ENCODE data around the gene ADCY10. TPM values are rescaled to one million over a fixed set of nuclear protein-coding genes. Genes with fewer than 3 reads are reported as not detected.

The ADCY10 gene
- total RNA-seq, 1 experiment from 2014 or later, result 0.46 TPM

DNA sequence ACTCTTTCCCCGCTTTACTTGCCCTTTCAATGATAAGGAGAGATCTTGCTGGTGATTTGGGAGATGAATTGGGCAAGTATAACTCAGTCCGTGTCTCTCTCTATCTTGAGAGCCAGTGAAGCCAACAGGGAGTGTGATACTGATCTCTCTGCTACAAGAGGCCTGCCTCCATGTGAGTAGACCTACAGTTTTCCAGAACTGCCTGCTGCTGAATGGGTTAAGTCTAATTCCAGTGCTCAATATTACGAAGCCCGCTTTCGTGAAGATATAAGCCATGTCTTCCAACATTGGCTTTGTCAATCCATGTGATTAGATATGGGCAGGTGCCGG, 92.6 kb downstream of the ADCY10 start:
- intact Hi-C loops (cut with micrococcal nuclease; ENCODE audit: unreplicated experiment), result loop anchor here (2.0 kb wide), 1 partner anchor 19 kb away; no protein-coding TSS in a partner anchor
- H2AFZ ChIP-seq, result no peak overlapping the region
- no peaks in the 10 kb centered on the region for H3K79me2 ChIP-seq (ENCODE audit: low read depth)
- H3K4me1 ChIP-seq (replicated peaks; ENCODE audit: insufficient read depth), result peaks cover 27% of the 10 kb centered on the region
- no peaks in the 10 kb centered on the region for H3K9me3 ChIP-seq (ENCODE audit: insufficient read depth, low read depth)
- no peak overlapping the region for H3K27ac ChIP-seq
- ChIA-PET CTCF (no interaction called here), POLR2A (ENCODE audit: unreplicated experiment) (interaction anchor here (1.6 kb wide), 1 partner anchor 115 kb away, joined by 5 read pairs; the partner anchor contains the start of gene DCAF6)
- no TSS peak for BruUV-seq (replicated peaks)
- H3K27me3 ChIP-seq (ENCODE audit: insufficient read depth, low read depth), result no peaks in the 10 kb centered on the region
- no peak overlapping the region for H3K4me2 ChIP-seq
- no peaks in the 10 kb centered on the region for H4K20me1 ChIP-seq (ENCODE audit: insufficient read depth)
- no peak overlapping the region for H3K4me3 ChIP-seq
- H3K36me3 ChIP-seq (ENCODE audit: low read depth), result no peaks in the 10 kb centered on the region
- H3F3A ChIP-seq (ENCODE audit: insufficient read depth, low read depth), result peaks cover 11% of the 10 kb centered on the region; the same call in 1 of the 2 replicates
- TF ChIP-seq, protein P1, sequence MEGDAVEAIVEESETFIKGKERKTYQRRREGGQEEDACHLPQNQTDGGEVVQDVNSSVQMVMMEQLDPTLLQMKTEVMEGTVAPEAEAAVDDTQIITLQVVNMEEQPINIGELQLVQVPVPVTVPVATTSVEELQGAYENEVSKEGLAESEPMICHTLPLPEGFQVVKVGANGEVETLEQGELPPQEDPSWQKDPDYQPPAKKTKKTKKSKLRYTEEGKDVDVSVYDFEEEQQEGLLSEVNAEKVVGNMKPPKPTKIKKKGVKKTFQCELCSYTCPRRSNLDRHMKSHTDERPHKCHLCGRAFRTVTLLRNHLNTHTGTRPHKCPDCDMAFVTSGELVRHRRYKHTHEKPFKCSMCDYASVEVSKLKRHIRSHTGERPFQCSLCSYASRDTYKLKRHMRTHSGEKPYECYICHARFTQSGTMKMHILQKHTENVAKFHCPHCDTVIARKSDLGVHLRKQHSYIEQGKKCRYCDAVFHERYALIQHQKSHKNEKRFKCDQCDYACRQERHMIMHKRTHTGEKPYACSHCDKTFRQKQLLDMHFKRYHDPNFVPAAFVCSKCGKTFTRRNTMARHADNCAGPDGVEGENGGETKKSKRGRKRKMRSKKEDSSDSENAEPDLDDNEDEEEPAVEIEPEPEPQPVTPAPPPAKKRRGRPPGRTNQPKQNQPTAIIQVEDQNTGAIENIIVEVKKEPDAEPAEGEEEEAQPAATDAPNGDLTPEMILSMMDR (conservative IDR thresholded peaks at IDR 0.05), result no peak
- no peak for DNase-seq
- H3K9me2 ChIP-seq (ENCODE audit: insufficient read depth), result no peaks in the 10 kb centered on the region

DNA sequence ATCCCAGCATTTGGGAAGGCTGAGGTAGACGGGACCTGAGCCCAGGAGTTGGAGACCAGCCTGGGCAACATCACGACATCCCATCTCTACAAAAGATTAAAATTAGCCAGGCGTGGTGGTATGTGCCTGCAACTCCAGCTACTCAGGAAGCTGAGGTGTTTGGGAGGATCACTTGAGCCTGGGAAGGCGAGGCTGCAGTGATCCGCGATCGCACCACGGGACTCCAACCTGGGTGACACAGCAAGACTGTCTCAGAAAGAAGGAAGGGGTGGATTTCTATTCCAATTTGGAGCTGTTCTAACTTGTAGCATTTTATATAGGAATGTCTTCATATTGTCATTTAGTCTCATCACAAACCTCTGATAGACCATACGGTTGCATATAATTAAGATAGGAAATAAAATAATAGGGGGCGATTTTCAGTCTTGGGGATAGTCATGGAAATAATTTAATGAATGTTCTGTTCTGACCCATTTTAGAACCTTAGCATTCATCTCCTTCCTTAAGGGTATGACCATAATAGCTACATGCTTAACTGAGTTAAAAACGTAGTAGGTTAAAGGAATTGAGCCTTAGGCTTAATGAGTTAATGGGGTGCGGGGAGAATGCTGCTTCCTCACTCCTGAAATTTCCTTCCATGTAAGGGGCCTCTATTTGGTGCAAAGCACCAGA, 93.1 kb downstream of the ADCY10 start:
- Histone ChIP-seq H2AFZ (peak overlapping the region; percentile 75; the same call in 1 of the 2 replicates), H3K4me1 (replicated peaks; ENCODE audit: insufficient read depth) (peaks cover 27% of the 10 kb centered on the region), H3K4me2 (peak overlapping the region; percentile 71), H3K9me3 (ENCODE audit: insufficient read depth, low read depth) (no peaks in the 10 kb centered on the region), H3K36me3 (ENCODE audit: low read depth) (no peaks in the 10 kb centered on the region), H3K79me2 (ENCODE audit: low read depth) (no peaks in the 10 kb centered on the region), H3K4me3 (peak overlapping the region; percentile 51; the same call in 1 of the 2 replicates), H3K27ac (peak overlapping the region; percentile 66), H3K27me3 (ENCODE audit: insufficient read depth, low read depth) (no peaks in the 10 kb centered on the region), H4K20me1 (ENCODE audit: insufficient read depth) (no peaks in the 10 kb centered on the region), H3K9me2 (ENCODE audit: insufficient read depth) (no peaks in the 10 kb centered on the region), H3F3A (ENCODE audit: insufficient read depth, low read depth) (peaks cover 11% of the 10 kb centered on the region; the same call in 1 of the 2 replicates)
- BruUV-seq (replicated peaks), result TSS peak; percentile 70
- ChIA-PET POLR2A (ENCODE audit: unreplicated experiment) (interaction anchor here (0.6 to 1.6 kb wide), 4 partner anchors 9 to 115 kb away, joined by 3 to 23 read pairs (median 4); partner anchors contain the start of gene DCAF6), CTCF (no interaction called here)
- DNase-seq, result peak in 1 of 2 experiments; percentile 50
- intact Hi-C loops (cut with micrococcal nuclease; ENCODE audit: unreplicated experiment), result loop anchor here (1.0 to 2.0 kb wide), 2 partner anchors 18 to 115 kb away; partner anchors contain the start of gene DCAF6
- TF ChIP-seq EZH2 (IDR thresholded peaks at IDR 0.05; ENCODE audit: low read depth), result no peak
- TF ChIP-seq, protein P1 (conservative IDR thresholded peaks at IDR 0.05), result no peak

DNA sequence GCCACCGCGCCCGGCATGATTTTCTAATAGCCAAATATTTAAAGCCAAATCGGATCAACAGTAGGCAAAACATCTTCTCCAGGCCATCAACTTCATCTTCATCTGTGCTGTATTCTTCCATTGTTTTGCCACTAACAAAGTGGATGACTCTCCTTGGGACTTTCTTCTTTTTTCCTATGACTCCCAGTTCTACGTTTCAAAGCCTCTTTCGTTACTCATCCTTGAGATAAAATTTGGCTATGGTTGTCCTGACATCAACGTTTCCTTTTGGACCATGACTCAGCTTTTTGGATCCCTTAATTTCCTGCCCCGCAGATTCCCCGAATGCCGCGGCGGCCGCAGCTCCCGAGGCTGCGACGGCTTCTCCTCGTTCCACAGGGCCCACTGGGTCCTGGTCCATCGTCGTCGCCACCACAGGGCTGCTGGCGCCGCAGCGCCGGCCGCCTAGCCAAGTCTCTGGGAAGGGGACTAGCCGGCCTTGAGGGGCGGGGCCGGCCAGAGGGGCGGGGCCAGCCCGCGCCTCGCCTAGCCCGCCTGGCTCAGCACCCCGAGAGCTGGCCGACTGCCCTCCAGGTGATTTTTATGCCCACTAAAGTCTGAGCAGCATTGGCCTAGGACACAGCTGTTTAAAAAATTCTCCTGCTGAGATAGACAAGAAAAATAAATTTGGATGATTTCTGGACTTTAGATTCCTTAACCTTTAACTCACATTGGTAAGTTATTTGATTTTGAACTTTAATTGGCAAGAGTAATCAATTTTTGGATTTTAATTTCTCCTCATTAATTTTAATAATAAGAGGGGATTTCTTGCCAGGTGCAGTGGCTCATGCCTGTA, 93.9 kb downstream of the ADCY10 start:
- H3K79me2 ChIP-seq (ENCODE audit: low read depth), result no peaks in the 10 kb centered on the region
- no peaks in the 10 kb centered on the region for H3K9me2 ChIP-seq (ENCODE audit: insufficient read depth)
- no peaks in the 10 kb centered on the region for H3K36me3 ChIP-seq (ENCODE audit: low read depth)
- intact Hi-C loops (cut with micrococcal nuclease; ENCODE audit: unreplicated experiment), result loop anchor here (1.0 to 2.0 kb wide), 2 partner anchors 17 to 116 kb away; partner anchors contain the start of gene DCAF6
- peak overlapping the region; percentile 75 for H2AFZ ChIP-seq
- H3F3A ChIP-seq (ENCODE audit: insufficient read depth, low read depth), result peaks cover 11% of the 10 kb centered on the region; the same call in 1 of the 2 replicates
- TSS peak; percentile 91 for BruUV-seq (replicated peaks)
- H3K27me3 ChIP-seq (ENCODE audit: insufficient read depth, low read depth), result no peaks in the 10 kb centered on the region
- peak overlapping the region; percentile 51 for H3K4me3 ChIP-seq
- TF ChIP-seq, protein P1 (conservative IDR thresholded peaks at IDR 0.05), result no peak
- no peak for TF ChIP-seq EZH2 (IDR thresholded peaks at IDR 0.05; ENCODE audit: low read depth)
- POLR2A ChIA-PET (ENCODE audit: unreplicated experiment), result interaction anchor here (0.6 to 1.6 kb wide), 5 partner anchors 10 to 116 kb away, joined by 3 to 23 read pairs (median 4); partner anchors contain the start of gene DCAF6
- H4K20me1 ChIP-seq (ENCODE audit: insufficient read depth), result no peaks in the 10 kb centered on the region
- peaks cover 6% of the 10 kb centered on the region; the same call in 1 of the 2 replicates for H3K9me3 ChIP-seq (ENCODE audit: insufficient read depth, low read depth)
- peaks cover 27% of the 10 kb centered on the region for H3K4me1 ChIP-seq (replicated peaks; ENCODE audit: insufficient read depth)
- CTCF ChIA-PET, result no interaction called here
- DNase-seq, result peak; percentile 60 to 89
- H3K27ac ChIP-seq, result peak overlapping the region; percentile 66
- H3K4me2 ChIP-seq, result peak overlapping the region; percentile 71
